ENCODE measurements around the gene NEK8.
A peak's percentile ranks its signal among the peaks of the same experiment; 100 is the strongest.

NEK8 gene

DNA sequence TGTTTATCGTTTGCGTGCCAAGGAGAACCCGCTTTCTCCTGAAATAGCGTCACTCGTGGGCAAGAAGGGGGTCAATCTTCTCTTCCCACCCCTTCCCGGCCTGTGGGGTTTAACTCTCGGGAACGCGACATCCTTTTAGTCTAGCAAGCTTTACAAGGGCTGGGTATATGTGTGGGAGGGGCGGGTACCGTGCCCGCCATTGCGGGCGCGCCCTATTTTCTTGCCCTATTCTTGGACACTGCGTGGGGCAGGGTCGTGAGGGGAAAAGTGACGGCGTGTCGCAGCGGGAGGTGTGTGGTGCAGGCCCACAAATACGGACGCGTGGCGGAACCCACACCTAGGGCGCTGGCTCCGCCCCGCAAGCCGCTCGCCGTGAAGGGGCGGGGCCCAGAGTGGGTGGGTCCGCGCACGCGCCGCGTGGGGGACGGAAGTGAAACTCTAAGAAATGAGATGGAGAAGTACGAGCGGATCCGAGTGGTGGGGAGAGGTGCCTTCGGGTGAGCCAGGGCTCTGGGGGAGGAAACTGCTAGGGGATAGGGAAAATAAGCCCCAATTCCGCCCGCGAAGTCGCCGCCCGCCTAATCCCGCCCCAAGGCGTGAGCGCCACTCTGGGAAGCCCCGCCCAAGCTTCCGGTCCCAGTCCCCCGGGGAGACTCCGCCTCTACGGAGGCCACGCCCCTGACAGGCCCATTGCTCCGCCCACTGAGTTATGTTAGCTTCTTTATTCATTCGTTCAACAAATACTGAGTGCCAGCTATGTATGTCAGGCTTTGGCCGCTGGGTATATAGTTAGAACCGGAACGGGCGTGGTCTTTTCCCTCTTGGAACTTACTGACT, at the start of gene NEK8:
TSS of gene NEK8 (plus strand) at position 425 of the 837 bp plus-strand sequence. CDS start at position 451, 26 bp downstream.
- peak; percentile 88 to 97 for DNase-seq (ENCODE audit: extremely low read depth in 1 of 2, low read depth in 1 of 2)

DNA sequence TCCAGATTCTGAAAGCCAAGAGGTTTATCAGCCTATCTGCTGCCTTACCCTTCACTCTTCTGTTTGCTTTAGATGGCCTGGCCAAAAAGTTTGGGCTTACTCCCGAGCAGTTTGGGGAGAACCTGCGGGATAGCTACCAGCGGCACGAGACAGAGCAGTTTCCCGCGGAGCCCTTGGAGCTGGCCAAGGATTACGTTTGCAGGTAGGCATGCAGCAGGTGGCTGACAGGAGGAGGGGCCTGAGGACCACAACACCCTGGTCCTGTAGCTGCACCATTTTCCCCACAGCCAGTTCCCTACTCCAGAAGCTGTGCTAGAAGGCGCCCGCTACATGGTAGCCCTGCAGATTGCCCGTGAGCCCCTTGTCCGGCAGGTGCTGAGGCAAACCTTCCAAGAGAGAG, 45.9 kb upstream of the NEK8 start:
- DNase-seq (ENCODE audit: extremely low read depth in 1 of 2, low read depth in 1 of 2), result no peak

DNA sequence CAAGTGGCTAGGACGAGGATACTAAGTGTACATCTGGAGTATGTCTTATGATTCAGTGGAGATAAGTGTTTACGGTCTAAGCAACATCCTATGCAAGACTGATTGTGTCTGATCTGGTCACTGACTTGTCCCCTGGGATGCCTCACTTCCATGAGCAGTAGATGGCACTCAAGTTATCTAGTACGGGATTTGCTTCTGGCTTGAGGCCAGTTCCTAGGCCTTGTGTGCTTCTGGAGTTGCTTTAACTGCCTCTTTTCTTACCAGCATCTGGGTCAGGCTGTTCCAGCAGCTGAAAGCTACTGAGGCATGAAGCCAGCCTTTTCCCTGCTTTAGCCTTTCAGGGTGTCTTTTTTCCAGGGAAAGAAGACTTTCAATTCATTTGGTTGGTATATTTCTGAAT, 43.6 kb upstream of the NEK8 start:
- no peak for DNase-seq (ENCODE audit: extremely low read depth in 1 of 2, low read depth in 1 of 2)

DNA sequence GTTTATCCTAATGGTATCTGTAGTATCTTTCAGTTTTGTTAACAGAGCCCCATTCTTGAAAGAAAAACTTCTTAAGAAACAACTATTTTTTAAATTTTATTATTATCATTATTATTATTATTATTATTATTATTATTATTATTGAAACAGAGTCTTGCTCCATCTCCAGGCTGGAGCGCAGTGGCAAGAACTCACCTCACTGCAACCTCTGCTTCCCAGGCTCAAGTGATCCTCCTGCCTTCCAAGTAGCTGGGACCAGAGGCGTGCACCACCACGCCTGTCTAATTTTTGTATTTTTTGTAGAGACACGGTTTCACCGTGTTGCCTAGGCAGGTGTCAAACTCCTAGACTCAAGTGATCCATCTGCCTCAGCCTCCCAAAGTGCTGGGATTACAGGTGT, 43.2 kb upstream of the NEK8 start:
- DNase-seq (ENCODE audit: extremely low read depth in 1 of 2, low read depth in 1 of 2), result no peak

DNA sequence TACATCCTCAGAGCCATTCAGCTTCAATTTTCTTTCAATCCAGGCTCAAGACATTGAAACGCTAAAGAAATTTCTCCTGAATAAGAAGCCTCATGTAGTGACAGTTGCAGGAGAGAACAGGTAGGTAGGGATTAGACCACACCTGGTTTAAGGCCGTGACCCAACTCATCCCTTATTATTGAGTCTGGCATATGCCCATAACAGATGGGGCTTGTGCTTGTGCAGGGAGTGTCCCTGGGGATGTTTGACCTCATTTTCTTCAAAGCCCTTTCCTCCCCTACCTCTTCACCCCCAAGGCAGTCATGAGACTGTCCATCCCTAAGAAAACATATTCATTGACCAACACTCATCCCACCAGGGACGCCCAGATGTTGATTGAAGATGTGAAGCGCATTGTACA, 42.3 kb upstream of the NEK8 start:
- no peak for DNase-seq (ENCODE audit: extremely low read depth in 1 of 2, low read depth in 1 of 2)

DNA sequence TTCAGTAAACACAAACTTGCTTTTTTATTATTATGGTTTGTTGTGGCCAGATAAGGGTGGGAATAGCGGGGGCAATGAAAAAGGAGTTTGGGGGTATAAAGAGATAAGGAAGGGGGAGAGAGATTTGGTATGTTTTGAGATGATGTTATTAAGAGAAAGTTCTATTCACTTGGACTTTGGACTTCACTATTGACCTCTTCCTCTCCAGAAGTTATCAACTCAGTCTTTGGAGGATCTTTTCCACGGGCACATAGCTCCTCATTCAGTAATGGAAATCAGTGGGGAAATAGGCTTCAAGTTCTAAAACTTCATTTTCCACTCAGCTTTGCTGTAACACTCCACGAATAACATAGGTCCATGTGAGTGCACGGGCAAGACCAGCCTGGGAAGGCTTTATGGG, 40.1 kb upstream of the NEK8 start:
- no peak for DNase-seq (ENCODE audit: extremely low read depth in 1 of 2, low read depth in 1 of 2)

DNA sequence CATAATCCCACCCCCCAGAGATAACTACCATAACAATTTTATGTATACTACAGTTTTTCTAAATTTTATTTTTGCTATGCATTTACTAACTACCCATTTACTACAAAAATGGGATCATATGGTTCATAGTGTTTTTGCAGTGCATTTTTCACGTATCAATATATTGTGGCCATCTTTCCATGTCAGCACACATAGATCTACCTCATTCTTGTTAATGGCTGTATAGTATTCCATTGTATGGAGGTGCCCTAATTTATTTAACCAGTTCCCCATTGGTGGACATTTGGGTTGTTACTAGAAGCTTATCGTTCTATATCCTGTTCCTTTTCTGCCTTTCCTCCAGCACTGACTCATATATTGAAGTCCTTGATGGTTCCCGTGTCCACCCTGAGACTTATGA, 39.6 kb upstream of the NEK8 start:
- no peak for DNase-seq (ENCODE audit: extremely low read depth in 1 of 2, low read depth in 1 of 2)

DNA sequence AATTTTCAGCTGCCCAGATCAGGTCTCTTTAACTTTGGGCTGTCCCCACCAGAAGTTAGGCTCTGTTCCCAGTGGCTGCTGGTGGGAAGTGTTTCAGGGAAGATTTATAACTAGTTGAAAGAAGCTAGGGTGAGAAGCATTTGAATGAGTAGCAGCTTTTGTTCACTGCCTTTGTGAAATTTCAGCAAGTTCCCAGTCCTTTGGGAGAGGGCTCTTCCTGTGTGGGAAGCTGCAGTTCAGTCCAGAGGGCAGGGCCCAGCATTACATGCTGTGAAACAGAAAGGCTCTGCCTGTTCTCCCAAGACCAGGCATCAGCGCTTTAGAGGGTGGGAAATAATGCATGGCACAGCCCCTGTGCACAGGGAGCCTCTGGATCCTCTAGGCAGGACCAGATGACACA, 34.7 kb upstream of the NEK8 start:
- DNase-seq (ENCODE audit: extremely low read depth in 1 of 2, low read depth in 1 of 2), result no peak

DNA sequence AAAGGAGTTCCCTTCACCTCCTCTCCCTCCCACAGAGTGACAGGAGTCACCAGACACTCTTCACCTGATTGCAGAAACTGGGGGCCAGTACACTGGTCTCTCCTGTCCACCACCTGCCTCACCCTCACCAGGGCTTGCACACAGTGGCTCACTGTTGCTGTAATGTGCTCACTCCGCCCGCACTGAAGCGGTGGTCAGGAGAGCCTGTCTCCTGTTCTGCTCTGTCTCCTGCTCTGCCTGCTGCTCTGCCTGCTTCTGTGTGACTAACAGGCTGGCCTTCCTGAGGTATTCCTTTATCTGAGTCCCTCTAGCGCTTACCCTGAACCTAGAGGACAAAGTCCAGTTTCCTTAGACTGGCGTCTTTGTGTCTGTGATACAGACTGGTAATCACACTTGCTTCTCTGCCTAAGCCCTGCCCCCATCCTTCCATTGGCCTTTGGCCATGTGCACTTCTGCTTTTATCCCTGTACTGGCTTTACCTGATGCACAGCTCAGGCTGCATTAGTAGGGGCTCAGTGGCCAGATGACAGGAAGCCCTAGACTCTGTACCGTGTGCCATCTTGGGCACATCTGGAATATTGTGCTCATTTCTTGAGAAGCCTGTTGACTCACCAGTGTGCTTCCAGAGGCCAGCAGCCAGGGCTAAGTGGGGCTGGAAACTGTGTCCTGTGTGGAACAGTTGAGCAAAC, 30.2 kb upstream of the NEK8 start:
- no peak for DNase-seq (ENCODE audit: extremely low read depth in 1 of 2, low read depth in 1 of 2)

DNA sequence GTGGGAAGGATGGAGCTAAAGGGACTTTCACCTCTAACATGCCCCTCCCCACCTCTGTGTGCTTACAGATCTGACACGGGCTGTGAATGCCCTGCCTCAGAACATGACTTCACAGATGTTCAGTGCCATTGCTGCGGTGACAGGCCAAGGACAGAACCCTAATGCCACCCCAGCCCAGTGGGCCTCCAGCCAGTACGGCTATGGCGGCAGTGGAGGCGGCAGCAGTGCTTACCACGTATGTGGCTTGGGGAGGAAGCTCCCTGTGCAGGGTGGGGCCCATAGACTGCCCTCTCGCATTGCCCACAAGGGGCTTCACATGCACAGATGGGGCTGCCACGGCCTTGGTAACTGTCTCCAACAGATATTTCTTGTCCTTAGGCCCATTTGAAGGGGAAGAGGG, 28.3 kb upstream of the NEK8 start:
- no peak for DNase-seq (ENCODE audit: extremely low read depth in 1 of 2, low read depth in 1 of 2)

DNA sequence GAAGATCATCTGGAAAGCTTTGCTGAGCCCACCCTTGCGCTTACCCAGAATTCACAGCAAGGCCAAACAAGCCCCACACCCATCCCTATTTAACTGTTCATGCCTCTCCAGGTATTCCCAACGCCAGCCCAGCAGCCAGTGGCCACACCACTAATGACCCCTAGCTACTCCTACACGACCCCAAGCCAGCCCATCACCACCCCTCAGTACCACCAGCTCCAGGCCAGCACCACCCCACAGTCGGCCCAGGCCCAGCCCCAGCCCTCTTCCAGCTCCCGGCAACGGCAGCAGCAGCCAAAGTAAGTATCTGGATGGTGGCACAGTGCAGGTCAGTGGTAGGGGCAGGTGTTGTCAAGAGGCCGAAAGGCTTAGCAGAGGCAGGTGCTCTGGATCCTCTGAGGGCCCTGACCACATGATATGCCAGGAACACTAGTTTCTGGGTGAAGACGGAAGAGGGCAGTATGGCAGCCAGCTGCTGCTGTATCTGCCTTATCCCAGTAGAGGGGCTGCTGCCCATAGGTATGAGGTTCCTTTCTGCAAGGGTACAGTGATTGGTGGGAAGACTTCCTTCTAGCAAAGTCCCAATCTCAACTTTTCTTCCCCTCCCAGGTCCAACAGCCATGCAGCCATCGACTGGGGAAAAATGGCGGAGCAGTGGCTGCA, 27.6 kb upstream of the NEK8 start:
- no peak for DNase-seq (ENCODE audit: extremely low read depth in 1 of 2, low read depth in 1 of 2)

DNA sequence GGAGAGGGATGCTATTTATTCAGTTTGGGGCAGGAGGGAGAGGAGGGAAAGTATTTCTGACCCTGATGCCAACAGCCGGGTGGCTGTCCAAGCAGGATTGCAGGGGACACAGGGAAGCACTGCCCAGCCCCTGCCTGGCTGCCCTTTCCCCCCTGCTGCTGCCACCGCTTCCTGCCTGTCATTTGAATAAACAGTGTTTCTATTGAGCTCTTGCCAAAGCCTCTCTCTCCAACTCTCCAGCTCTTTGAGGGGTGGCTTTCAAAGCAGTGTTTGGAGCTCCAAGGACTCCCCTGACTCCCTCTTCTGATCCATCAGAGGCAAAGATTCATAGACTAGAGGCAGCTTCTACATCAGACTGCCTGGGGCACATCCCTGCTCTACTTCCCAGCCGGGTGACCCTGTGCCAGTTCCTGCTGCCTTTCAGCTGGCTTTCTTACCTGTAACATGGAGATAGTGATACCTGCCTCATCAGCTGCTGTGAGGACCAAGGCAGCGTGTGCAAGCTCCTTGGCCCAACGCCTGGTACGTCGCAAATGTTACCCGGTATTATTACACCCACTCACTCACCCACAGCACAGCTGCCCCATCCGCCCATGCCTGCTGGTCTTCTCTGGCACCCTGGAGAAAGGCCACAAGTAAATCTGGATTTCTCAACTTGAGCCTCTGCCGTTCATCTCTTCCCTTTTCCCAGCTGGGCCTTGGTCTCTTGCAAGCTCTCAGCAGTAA, 26.4 kb upstream of the NEK8 start:
- no peak for DNase-seq (ENCODE audit: extremely low read depth in 1 of 2, low read depth in 1 of 2)

DNA sequence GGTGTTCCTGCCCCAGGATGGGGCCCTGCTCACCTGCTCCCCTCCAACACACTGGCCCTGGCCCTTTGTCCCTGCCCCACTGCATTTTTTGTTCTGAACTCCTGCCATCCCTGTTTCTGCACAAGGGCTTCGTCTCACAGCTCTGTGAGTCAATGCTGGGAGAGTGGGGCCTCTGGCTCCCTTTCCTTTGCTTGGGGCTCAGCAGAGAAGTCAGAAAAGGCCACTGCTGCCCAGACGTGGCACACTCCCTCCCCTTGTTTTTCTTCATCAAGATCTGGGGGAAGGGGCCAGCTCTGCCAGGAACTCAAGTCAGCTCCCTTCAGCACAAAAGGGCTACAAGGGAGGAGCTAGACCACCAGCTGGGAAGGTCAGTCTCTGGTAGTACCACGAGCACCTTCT, 25.8 kb upstream of the NEK8 start:
- DNase-seq (ENCODE audit: extremely low read depth in 1 of 2, low read depth in 1 of 2), result no peak

DNA sequence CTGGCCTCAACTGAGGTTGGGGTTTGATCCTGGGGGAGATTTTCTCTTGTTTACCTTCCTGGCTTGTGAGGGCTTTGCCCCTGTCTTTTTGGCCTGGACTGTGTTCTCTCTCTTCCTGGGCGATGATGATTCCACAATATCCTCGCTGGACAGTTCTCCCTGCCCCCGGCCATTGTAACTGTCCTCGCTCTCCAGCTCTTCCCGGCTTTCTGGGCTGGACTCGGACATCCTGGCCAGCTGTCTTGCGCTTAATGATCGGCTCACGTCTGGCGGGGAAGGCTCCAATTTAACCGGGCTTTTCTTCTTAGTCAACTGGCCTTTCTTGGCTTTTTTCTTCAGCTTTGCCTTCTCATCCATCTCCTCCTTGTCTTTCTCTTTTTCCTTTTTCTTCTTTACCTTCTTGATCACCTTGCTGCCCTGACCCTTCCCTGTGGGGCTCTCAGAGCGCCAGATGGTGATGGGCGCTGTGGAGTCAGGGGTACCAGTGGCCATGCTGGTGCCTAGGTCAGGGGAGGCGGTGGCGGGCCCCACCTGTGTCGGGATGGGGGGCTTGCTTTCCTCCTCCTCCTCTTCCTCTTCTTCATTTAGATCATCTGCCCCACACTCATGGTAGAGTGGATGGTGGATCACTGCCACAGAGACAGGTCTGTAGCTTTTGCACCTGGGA, 24.9 kb upstream of the NEK8 start:
- DNase-seq (ENCODE audit: extremely low read depth in 1 of 2, low read depth in 1 of 2), result no peak

DNA sequence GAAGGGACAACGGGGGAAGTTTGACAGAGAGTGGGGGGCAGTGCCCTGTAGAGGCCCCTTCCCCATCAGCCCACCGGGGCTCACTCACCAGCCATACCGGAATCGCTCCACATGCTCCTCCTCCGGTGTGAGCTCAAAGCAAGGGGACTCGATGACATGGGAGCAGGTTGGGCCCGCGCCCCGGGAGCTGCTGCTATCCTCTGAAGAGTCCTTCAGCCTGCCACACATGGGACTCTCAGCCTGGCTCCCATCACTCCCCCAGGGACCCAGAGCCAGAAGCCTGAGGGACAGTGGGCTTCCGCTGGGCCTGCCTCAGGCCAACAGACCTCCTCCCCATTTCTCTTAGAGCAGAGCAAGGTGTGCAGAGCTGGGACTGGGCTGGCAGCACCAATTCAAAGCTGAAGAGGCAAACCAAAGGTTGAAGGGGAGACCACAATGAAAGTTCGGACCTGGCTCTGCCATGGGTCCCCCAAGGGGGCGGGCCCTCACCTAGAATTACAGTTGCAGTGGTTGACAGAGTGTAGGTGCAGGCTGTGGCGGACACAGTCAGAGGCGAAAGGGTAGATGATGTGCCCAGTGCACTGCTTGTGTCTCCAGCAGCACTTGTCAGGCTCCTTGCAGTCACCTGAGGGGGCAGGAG, 24.2 kb upstream of the NEK8 start:
- no peak for DNase-seq (ENCODE audit: extremely low read depth in 1 of 2, low read depth in 1 of 2)

DNA sequence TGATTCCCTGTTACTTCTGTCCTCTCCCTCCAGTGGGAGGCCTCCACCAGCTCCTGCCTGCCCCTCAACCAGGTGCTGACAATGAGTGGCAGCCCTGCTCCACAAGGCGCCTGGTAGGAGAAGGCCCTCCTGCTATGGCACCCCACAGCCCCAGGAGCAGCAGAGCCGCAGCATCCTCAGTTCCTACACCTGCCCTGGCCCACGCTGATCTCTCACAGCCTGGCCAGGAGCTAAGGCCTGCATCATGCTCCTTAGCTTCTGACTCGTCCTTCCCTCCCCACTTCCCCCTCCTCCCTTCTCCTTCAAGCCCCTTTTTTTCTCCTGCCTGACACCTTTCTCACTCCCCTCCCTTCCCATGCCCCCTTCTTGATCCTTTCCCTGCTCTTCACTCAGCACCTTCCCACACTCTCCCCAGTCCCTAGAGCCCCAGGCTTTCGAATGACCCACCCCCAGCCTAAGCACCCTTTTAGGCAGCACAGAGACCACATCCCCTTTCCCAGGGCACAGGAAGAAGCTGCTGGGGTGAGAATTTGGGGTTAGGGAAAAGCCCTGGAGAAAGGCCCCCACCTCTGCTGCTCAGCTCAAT, 23.4 kb upstream of the NEK8 start:
- DNase-seq (ENCODE audit: extremely low read depth in 1 of 2, low read depth in 1 of 2), result no peak

DNA sequence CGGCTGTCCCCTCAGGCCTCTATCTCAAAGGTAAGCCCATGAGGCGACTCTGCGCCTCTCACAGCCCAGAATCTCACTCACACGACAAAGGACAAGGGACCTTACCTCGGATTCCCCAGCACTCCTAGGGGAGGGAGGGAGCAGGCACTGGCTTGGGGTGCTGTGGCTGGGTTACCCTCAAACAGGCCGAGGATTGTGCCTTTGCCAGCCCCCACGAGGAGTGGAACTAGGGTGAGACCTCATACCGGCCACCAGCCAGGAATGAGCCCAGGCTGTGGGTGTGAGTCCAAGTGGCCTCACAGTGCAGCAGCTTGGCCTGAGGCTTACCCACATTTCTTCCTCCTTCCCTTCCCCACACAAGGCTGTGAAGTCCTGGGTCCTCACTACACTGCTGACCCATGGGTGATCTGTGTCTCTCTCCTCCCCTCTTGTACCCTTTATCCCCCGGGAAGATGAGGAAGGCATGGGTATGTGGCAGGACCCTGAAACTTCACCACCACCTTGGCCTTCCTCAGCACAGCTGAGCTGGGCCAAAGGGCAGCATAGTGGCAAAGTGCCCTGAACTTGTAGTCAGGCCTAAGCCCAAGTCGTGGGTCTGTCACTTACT, 22.8 kb upstream of the NEK8 start:
- DNase-seq (ENCODE audit: extremely low read depth in 1 of 2, low read depth in 1 of 2), result no peak

DNA sequence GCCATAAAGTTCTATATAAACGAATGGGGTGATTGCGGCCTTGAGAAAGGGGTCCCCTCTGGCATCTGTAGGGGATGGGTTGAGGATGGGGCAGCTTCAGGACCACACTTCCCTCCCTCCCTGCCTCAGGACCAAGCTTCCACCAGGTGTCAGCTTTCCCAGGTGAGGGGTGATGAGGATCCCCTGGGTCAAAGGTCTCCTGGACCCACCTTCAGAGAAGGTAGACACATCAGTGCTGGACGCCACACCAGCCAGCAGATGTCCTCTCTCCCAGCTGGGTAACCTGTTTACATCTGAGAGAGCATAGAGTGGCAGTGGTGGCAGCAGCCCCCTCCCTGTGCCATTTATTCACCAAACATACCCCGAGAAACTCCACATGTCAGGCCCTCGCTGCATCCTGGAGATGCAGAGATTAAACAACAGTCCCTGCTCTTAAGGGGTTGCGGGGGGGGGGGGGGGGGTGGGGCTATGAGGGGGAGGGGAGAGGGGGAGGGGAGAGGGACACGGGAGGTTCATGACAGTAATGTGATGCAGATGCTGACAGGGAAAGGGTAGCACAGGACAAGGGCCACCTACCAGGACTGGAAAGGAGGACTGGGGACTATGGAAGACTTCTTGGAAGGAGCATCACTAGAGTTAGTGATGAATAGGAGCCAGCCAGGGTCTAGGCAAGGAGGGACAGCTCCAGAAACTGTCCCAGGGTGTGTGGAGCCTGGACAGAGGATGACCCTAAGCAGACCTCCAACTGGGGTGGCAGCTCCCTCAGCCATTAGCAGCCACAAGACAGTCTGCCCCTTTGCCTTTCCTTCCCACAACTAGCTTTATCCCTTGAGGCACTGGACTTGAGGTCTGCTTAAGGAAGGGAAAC, 21.9 kb upstream of the NEK8 start:
- DNase-seq (ENCODE audit: extremely low read depth in 1 of 2, low read depth in 1 of 2), result no peak

DNA sequence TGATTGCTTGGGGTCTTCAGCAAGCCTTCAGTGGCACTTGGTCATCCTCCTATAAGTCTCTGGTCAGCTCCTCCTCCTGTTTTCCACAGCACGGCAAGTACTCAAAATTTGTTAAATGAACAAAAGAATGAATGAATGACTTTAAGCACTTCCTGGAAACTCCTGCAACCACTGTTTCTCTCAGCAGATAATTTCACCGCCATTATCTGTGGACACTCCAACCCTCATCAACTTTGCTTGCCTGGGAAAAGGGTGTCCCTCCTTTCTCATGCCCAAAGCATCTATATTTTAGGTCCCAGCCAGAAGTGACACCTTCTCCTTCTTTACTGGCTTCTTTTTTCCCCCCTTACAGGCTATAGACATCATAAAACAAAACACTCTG, 21.3 kb upstream of the NEK8 start:
- no peak for DNase-seq (ENCODE audit: extremely low read depth in 1 of 2, low read depth in 1 of 2)
